ENCODE data around the gene NDUFAF8. TPM values are rescaled to one million over a fixed set of nuclear protein-coding genes. Genes with fewer than 3 reads are reported as not detected.

NDUFAF8 gene
- total RNA-seq, 1 donor from 2014 or later: 45.9 TPM

DNA sequence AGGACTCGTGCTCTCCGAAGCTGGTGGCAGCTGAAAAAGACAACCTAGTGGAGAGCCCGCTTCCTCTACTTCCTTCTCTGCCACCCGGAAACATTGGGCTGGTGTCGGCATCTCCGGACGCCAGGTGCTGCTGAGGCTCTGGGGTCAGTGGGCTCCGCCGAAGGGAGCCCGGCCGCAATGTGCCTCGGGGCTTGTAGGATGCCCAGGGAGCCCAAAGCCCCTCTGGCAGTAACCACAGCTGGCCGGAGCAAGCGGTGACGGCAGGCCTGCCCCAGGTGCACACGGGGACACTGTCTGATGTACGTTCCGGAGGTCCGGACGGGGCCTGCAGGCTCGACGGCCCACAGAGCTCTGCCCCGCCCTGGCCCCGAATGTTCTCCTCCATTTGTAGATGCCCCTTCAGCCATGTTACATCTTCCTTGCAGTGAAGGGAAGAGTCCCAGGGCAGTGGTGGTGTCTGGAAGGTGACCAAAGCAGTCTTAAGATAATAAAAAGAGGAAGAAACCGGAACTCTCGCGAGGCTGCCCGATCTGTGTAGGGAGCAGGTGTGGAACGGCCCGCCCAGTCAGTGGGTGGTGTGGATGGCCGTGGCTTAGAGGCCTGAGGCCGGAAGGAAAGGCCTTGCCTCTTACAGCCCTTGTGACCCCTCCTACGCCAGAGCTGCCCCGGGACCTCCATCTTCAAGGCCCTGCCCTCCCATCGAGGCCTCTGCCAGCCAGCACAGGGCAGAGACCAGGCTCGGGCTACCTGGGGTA lies 22.6 kb downstream of the NDUFAF8 start:
- Histone ChIP-seq H3K36me3 (ENCODE audit: control insufficient read depth, insufficient read depth, low read length) (peaks cover 3% of the 10 kb centered on the region), H3K4me3 (ENCODE audit: low read depth, low read length) (no peak overlapping the region), H3K27me3 (ENCODE audit: control insufficient read depth, insufficient read depth, low read length) (no peaks in the 10 kb centered on the region)
- DNase-seq (ENCODE audit: low read depth): no peak
- TF ChIP-seq, protein P1, sequence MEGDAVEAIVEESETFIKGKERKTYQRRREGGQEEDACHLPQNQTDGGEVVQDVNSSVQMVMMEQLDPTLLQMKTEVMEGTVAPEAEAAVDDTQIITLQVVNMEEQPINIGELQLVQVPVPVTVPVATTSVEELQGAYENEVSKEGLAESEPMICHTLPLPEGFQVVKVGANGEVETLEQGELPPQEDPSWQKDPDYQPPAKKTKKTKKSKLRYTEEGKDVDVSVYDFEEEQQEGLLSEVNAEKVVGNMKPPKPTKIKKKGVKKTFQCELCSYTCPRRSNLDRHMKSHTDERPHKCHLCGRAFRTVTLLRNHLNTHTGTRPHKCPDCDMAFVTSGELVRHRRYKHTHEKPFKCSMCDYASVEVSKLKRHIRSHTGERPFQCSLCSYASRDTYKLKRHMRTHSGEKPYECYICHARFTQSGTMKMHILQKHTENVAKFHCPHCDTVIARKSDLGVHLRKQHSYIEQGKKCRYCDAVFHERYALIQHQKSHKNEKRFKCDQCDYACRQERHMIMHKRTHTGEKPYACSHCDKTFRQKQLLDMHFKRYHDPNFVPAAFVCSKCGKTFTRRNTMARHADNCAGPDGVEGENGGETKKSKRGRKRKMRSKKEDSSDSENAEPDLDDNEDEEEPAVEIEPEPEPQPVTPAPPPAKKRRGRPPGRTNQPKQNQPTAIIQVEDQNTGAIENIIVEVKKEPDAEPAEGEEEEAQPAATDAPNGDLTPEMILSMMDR (IDR thresholded peaks at IDR 0.05; ENCODE audit: insufficient read depth, low read length, poor library complexity, severe bottlenecking): no peak

DNA sequence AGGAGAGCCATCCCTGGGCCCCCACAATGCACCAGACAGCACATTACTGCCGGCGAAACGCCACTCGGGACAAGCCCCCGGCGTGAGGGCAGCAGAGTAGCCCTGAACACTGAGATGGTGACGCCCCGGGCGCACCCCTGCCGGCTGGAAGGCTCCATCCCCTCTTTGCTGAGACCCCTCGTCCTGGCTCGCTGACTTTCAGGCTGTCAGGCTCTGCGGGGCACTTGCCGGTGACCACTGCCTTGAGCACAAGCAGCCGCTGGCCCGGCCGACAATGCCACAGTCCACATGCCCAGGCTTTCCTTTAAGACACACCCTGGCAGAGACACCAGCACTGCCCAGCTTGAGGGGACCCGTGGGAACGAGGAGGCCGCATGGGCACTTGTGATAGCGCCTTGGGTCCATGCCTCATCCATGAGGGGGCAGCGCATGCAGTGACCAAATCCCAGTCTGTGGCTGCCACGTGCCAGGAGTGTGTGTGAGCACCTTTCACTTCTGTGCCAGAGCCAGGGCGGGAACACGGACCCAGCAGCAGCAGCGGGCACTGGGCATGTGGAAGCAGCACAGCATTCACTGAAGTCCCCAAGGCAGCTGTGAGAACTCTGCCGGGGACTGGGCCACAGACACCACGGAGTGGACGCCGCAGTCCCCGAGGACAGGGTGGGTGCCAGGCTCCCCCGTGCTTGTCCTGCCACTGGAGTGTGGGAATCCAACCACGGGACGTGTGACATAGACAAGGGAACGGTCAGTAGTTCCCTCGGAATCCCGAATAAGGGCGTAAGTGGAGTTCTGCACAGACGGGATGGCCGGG lies 24.5 kb downstream of the NDUFAF8 start:
- Histone ChIP-seq H3K27me3 (ENCODE audit: control insufficient read depth, insufficient read depth, low read length) (no peaks in the 10 kb centered on the region), H3K36me3 (ENCODE audit: control insufficient read depth, insufficient read depth, low read length) (peaks cover 3% of the 10 kb centered on the region), H3K4me3 (ENCODE audit: low read depth, low read length) (no peak overlapping the region)
- DNase-seq (ENCODE audit: low read depth): no peak
- TF ChIP-seq, protein P1 (IDR thresholded peaks at IDR 0.05; ENCODE audit: insufficient read depth, low read length, poor library complexity, severe bottlenecking): no peak

DNA sequence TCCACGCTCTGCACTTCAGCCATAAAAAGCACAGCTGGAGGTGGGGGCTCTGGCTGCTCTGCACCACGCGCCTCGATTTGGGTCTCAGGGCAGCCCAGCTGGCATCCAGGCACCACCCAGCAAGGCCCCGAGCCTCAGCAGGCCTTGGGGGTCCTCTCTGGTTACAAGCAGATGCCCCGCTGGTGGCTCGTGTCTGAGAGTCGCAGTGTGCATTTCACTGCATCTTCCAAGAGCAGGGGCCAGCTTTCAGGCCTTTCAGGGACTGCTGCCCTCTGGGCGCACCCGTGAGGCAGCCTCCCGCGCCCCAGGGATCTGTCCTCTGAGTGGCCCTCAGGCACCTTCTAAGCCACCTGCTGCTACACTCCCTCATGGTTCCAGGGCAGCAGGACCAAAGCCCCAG lies 25.5 kb downstream of the NDUFAF8 start:
- no peaks in the 10 kb centered on the region for H3K27me3 ChIP-seq (ENCODE audit: control insufficient read depth, insufficient read depth, low read length)
- no peak for DNase-seq (ENCODE audit: low read depth)
- no peak overlapping the region for H3K4me3 ChIP-seq (ENCODE audit: low read depth, low read length)
- H3K36me3 ChIP-seq (ENCODE audit: control insufficient read depth, insufficient read depth, low read length): peaks cover 3% of the 10 kb centered on the region
- TF ChIP-seq, protein P1 (IDR thresholded peaks at IDR 0.05; ENCODE audit: insufficient read depth, low read length, poor library complexity, severe bottlenecking): no peak

DNA sequence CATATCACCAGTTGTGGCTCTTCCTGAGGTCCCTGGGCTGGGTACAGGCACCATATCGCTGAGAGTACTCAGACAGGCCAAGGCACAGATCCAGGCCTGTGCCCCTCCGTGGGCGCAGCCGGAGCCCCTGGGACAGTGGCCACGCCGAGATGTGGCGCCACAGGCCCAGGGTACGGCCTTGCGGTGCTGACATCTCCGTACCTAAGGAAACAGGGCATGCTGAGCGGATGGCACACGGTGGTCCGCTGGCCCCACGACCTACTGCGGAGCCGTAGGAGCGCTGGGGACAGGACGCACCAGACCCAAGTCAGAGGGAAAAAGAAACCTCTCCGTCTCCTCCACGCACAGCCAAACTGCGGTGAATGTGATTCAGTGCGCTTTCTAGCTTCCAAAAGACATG lies 26.5 kb downstream of the NDUFAF8 start:
- Histone ChIP-seq H3K4me3 (ENCODE audit: low read depth, low read length) (no peak overlapping the region), H3K36me3 (ENCODE audit: control insufficient read depth, insufficient read depth, low read length) (peaks cover 3% of the 10 kb centered on the region), H3K27me3 (ENCODE audit: control insufficient read depth, insufficient read depth, low read length) (no peaks in the 10 kb centered on the region)
- DNase-seq (ENCODE audit: low read depth): no peak
- TF ChIP-seq, protein P1 (IDR thresholded peaks at IDR 0.05; ENCODE audit: insufficient read depth, low read length, poor library complexity, severe bottlenecking): no peak

DNA sequence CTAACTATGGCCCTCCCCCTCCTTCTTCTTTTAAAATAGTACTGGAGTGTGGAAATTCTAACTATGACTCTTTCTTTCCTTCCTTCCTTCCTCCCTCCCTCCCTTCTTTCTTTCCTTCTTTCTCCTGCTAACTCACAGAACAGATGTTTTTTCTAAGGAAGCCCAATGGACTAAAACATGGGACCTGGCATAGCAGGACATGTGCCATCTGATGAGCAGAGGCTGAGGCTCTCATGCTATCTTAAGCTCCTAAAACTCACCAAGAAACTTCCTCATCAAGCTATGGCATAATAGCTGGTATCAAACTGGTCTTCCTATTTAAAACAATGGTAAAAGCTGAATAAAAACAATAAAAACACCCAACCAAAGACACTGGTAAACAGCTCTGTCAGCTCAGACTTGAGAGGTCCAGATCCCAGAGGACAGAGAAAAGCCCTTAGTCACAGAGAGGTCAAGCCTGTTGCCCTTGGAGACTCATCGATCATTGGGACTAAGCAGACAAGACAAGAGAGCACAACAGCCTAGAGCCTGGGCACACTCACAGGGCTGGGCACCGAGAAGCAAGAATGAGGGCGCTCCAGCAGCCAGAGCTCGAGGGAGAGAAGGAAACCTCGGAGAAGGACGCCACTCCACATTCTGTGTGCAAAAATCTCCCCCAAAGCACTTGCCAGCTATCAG lies 28.4 kb downstream of the NDUFAF8 start:
- Histone ChIP-seq H3K4me3 (ENCODE audit: low read depth, low read length) (no peak overlapping the region), H3K27me3 (ENCODE audit: control insufficient read depth, insufficient read depth, low read length) (no peaks in the 10 kb centered on the region), H3K36me3 (ENCODE audit: control insufficient read depth, insufficient read depth, low read length) (peaks cover 3% of the 10 kb centered on the region)
- TF ChIP-seq, protein P1 (IDR thresholded peaks at IDR 0.05; ENCODE audit: insufficient read depth, low read length, poor library complexity, severe bottlenecking): no peak
- DNase-seq (ENCODE audit: low read depth): no peak

Data from kidney epithelial cell (primary cell).